Measurements from ENCODE around the gene PLBD2.

Gene PLBD2

GRCh38 chr12:113438523-113439300 is 80.3 kb downstream of the PLBD2 start:
- TF ChIP-seq CTCF (conservative IDR thresholded peaks at IDR 0.05; ENCODE audit: control insufficient read depth, insufficient read depth, low read depth, low read length) = no peak
- no peak overlapping the region for H3K4me3 ChIP-seq (ENCODE audit: control insufficient read depth, low read depth, low read length)
- DNase-seq (ENCODE audit: low read depth) = no peak

GRCh38 chr12:113439301-113439597 is 80.9 kb downstream of the PLBD2 start:
- TF ChIP-seq CTCF (conservative IDR thresholded peaks at IDR 0.05; ENCODE audit: control insufficient read depth, insufficient read depth, low read depth, low read length) = no peak
- no peak for DNase-seq (ENCODE audit: low read depth)
- no peak overlapping the region for H3K4me3 ChIP-seq (ENCODE audit: control insufficient read depth, low read depth, low read length)

GRCh38 chr12:113439606-113440030 is 81.2 kb downstream of the PLBD2 start:
- peak; percentile 65 for TF ChIP-seq CTCF (conservative IDR thresholded peaks at IDR 0.05; ENCODE audit: control insufficient read depth, insufficient read depth, low read depth, low read length)
- peak; percentile 28 for DNase-seq (ENCODE audit: low read depth)
- H3K4me3 ChIP-seq (ENCODE audit: control insufficient read depth, low read depth, low read length) = no peak overlapping the region

GRCh38 chr12:113440336-113440735 is 81.9 kb downstream of the PLBD2 start:
- no peak overlapping the region for H3K4me3 ChIP-seq (ENCODE audit: control insufficient read depth, low read depth, low read length)
- TF ChIP-seq CTCF (conservative IDR thresholded peaks at IDR 0.05; ENCODE audit: control insufficient read depth, insufficient read depth, low read depth, low read length) = no peak
- DNase-seq (ENCODE audit: low read depth) = no peak

All from fibroblast of mammary gland (primary cell).